GM18517 (cell line): Measurements from ENCODE around the gene PVR.
"Not testable (repeated sequence)": the region's sequence is repeated elsewhere in the genome, so short reads cannot be mapped to it uniquely, and the experiment has no call there.

Experiments used
- ATAC-seq: cut with Tn5 transposase; IDR thresholded peaks from one replicate; pipeline ENCODE4 v1.9.1; 2021; ENCODE audit warnings: mild to moderate bottlenecking, moderate library complexity; ENCODE audit not compliant: unreplicated experiment

PVR gene

GRCh38 chr19:44617110-44617880 lies 26.4 kb upstream of the PVR start:
- ATAC-seq, result no peak

- no peak for ATAC-seq
These were observed 24.9 kb upstream of the PVR start for GRCh38 chr19:44618640-44619357.

- ATAC-seq, result no peak
These were observed 23.0 kb upstream of the PVR start for GRCh38 chr19:44620667-44621066.

GRCh38 chr19:44621367-44621766 lies 22.3 kb upstream of the PVR start:
- ATAC-seq, result no peak

GRCh38 chr19:44623080-44623479 lies 20.6 kb upstream of the PVR start:
- no peak for ATAC-seq

GRCh38 chr19:44623626-44624025 lies 20.1 kb upstream of the PVR start:
- no peak for ATAC-seq

GRCh38 chr19:44624840-44625354 lies 18.8 kb upstream of the PVR start:
- no peak for ATAC-seq

GRCh38 chr19:44625637-44626036 lies 18.1 kb upstream of the PVR start:
- ATAC-seq, result not testable (repeated sequence)

GRCh38 chr19:44626048-44626624 lies 17.6 kb upstream of the PVR start:
- ATAC-seq, result no peak

GRCh38 chr19:44627631-44628030 lies 16.1 kb upstream of the PVR start:
- no peak for ATAC-seq

GRCh38 chr19:44628793-44629192 lies 14.9 kb upstream of the PVR start:
- ATAC-seq, result no peak

GRCh38 chr19:44631611-44632010 lies 12.1 kb upstream of the PVR start:
- ATAC-seq, result not testable (repeated sequence)

GRCh38 chr19:44634058-44634457 lies 9.7 kb upstream of the PVR start:
- ATAC-seq, result not testable (repeated sequence)

- ATAC-seq, result no peak
These were observed 8.9 kb upstream of the PVR start for GRCh38 chr19:44634785-44635184.

GRCh38 chr19:44635581-44636438 lies 7.9 kb upstream of the PVR start:
- no peak for ATAC-seq

GRCh38 chr19:44636439-44637389 lies 7.0 kb upstream of the PVR start:
- ATAC-seq, result no peak

- no peak for ATAC-seq
These were observed 6.3 kb upstream of the PVR start for GRCh38 chr19:44637390-44637764.

- no peak for ATAC-seq
These were observed 3.2 kb upstream of the PVR start for GRCh38 chr19:44640518-44640917.

GRCh38 chr19:44641501-44642265 lies 2.0 kb upstream of the PVR start:
- ATAC-seq, result no peak
